Activated naive CD4-positive, alpha-beta T cell treated with anti-CD3 and anti-CD28 coated beads for 36 hours (primary cell): ENCODE results near the gene STAB2. TPM values are rescaled to one million over a fixed set of nuclear protein-coding genes. Genes with fewer than 3 reads are reported as not detected.

Experiments
- CTCF ChIA-PET: fragments of 350-600 bp; sonication (Branson Sonifier 250); formaldehyde crosslinking; loops from one replicate; lab custom pipeline; 2021; ENCODE audit warnings: antibody characterized with exemption; lab: Charles Lee
- DNase-seq: peaks from one replicate; pipeline ENCODE4 v3.0.0-alpha.2; 2020
- H3K27ac Mint-ChIP-seq: one replicate; pipeline ENCODE4 v1.8.0; 2021; ENCODE audit warnings: mild to moderate bottlenecking, mixed read lengths
- H3K27me3 Mint-ChIP-seq: one replicate; pipeline ENCODE4 v1.8.0; 2021; ENCODE audit warnings: low read depth, mixed read lengths
- H3K36me3 Mint-ChIP-seq: one replicate; pipeline ENCODE4 v1.8.0; 2021; ENCODE audit warnings: low read depth, mixed read lengths
- H3K4me1 Mint-ChIP-seq: one replicate; pipeline ENCODE4 v1.8.0; 2021; ENCODE audit warnings: low read depth, mixed read lengths
- H3K4me3 Mint-ChIP-seq: one replicate; pipeline ENCODE4 v1.8.0; 2021; ENCODE audit warnings: mild to moderate bottlenecking, moderate library complexity, mixed read lengths
- H3K9me3 Mint-ChIP-seq: one replicate; pipeline ENCODE4 v1.8.0; 2021; ENCODE audit warnings: mixed read lengths
- intact Hi-C: fragments of 100-400 bp; cut with micrococcal nuclease; formaldehyde crosslinking; loops from one replicate; pipeline ENCODE4 v1.15.1; 2023
- total RNA-seq, 2 experiments: library from RNA; stranded (reverse); gene quantifications; one replicate each; pipeline ENCODE4 v1.2.3, GENCODE V29; 2021

STAB2 gene
- total RNA-seq, 2 experiments from 2014 or later = not detected

GRCh38 chr12:103712216-103712615, 125.1 kb downstream of the STAB2 start:
- CTCF ChIA-PET = interaction anchor here (1.5 kb wide), 1 partner anchor 16 kb away, joined by 3 read pairs; no protein-coding TSS in a partner anchor
- Mint-ChIP-seq H3K4me1 (no peaks in the 10 kb centered on the region), H3K9me3 (no peaks in the 10 kb centered on the region)

GRCh38 chr12:103715494-103715893, 128.4 kb downstream of the STAB2 start:
- no peaks in the 10 kb centered on the region for H3K4me1 Mint-ChIP-seq
- no peak overlapping the region for H3K27ac Mint-ChIP-seq
- no peak for DNase-seq
- intact Hi-C loops = no loop called here
- H3K27me3 Mint-ChIP-seq = peaks cover 4% of the 10 kb centered on the region
- H3K9me3 Mint-ChIP-seq = no peaks in the 10 kb centered on the region
- H3K4me3 Mint-ChIP-seq = no peak overlapping the region
- CTCF ChIA-PET = interaction anchor here (0.7 to 1.4 kb wide), 2 partner anchors 31 to 93 kb away, joined by 3 to 4 read pairs; no protein-coding TSS in a partner anchor
- H3K36me3 Mint-ChIP-seq = no peaks in the 10 kb centered on the region

More at GRCh38 chr12:103712216-103712615, 125.1 kb downstream of the STAB2 start:
- intact Hi-C loops = no loop called here
- H3K36me3 Mint-ChIP-seq = no peaks in the 10 kb centered on the region
- H3K27me3 Mint-ChIP-seq = peaks cover 7% of the 10 kb centered on the region
- no peak for DNase-seq
- no peak overlapping the region for H3K27ac Mint-ChIP-seq
- no peak overlapping the region for H3K4me3 Mint-ChIP-seq

DNA sequence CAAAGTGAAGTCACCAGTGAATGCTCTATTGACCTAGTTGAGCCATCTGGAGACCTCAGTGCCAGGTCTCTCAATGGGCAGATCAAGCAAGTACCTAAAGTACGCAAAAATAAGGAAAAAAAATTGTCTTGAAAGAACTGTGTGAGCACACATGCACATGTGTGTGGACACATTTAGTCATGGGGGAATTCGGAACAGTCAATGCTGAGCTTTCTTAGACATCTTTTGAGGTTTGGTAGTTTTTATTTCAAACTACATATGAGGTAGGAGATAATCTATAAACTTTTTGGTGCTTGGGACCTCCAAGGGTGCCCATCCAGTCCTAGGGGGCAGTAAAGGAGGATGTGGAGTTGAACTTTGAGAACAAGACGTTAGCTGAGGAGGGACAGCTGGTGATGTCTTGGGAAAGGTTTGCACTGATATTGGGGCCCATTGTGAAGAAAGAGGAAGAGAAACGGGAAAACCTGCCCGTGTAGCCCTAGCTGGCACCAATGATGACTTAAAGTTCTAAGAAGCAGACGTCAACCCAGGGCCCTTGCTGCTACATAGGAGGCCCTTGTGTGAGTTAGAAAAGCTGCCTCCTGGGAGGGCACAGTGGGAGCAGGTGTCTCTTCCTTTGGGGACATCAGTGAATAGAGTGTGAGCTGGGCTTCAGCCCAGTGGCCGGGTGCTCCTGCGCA, 129.6 kb downstream of the STAB2 start:
- Mint-ChIP-seq H3K27ac (no peak overlapping the region), H3K9me3 (no peaks in the 10 kb centered on the region), H3K27me3 (peaks cover 4% of the 10 kb centered on the region), H3K4me1 (no peaks in the 10 kb centered on the region), H3K4me3 (no peak overlapping the region), H3K36me3 (no peaks in the 10 kb centered on the region)
- CTCF ChIA-PET = interaction anchor here (1.4 kb wide), 1 partner anchor 94 kb away, joined by 4 read pairs; no protein-coding TSS in a partner anchor
- no peak for DNase-seq
- intact Hi-C loops = no loop called here

- Mint-ChIP-seq H3K27me3 (no peaks in the 10 kb centered on the region), H3K36me3 (no peaks in the 10 kb centered on the region), H3K9me3 (no peaks in the 10 kb centered on the region), H3K27ac (no peak overlapping the region), H3K4me3 (no peak overlapping the region), H3K4me1 (no peaks in the 10 kb centered on the region)
- intact Hi-C loops = no loop called here
- no peak for DNase-seq
- CTCF ChIA-PET = interaction anchor here (0.6 kb wide), 1 partner anchor 521 kb away, joined by 4 read pairs; no protein-coding TSS in a partner anchor
Measured at GRCh38 chr12:103725398-103725797, 138.3 kb downstream of the STAB2 start.

DNA sequence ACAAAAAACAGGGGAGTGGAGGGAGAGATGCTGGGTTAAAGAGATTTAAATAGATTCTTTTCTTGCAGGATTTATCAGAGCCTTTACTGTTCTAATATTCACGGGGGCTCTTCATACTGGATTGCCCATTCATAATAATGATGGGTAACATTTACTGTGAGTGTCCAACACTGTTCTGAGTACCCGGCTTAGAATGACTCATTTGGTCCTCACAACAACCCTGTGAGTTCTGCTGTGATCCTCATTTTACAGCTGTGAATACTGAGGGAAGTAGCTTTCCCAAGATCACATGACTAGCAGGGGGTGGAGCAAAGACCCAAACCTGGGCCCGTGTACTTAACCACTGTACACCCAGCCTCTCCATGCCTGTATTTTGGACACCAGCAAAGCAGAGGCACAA, 140.6 kb downstream of the STAB2 start:
- Mint-ChIP-seq H3K9me3 (peaks cover 4% of the 10 kb centered on the region), H3K27ac (no peak overlapping the region), H3K27me3 (peaks cover 2% of the 10 kb centered on the region), H3K36me3 (no peaks in the 10 kb centered on the region), H3K4me1 (no peaks in the 10 kb centered on the region), H3K4me3 (no peak overlapping the region)
- intact Hi-C loops = no loop called here
- DNase-seq = no peak
- CTCF ChIA-PET = no interaction called here

- Mint-ChIP-seq H3K4me1 (no peaks in the 10 kb centered on the region), H3K27ac (no peak overlapping the region), H3K36me3 (no peaks in the 10 kb centered on the region), H3K27me3 (peaks cover 2% of the 10 kb centered on the region), H3K9me3 (peaks cover 4% of the 10 kb centered on the region), H3K4me3 (no peak overlapping the region)
- no peak for DNase-seq
- intact Hi-C loops = no loop called here
- CTCF ChIA-PET = interaction anchor here (1.3 kb wide), 1 partner anchor 17 kb away, joined by 3 read pairs; no protein-coding TSS in a partner anchor
Measured at GRCh38 chr12:103728323-103728722, 141.2 kb downstream of the STAB2 start.

DNA sequence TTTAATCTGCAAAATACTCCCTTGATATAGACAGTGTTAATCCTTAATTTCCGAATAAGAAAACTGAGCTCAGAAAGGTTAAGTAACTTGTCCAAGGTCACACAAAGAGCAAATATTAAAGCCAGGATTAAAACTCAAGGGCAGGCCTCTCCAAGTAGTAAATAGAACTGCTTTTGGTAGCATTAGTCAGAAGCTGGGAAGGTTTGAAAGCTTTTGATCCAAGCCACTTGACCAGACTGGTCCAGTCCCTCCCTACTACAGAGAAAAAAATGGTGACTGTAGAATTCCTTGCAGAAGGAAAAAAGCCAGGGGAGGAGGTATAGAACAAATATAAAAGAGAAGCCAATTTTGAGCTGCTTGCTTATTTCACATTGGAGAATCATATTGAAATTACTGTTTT, 142.4 kb downstream of the STAB2 start:
- Mint-ChIP-seq H3K9me3 (peaks cover 4% of the 10 kb centered on the region), H3K4me1 (no peaks in the 10 kb centered on the region), H3K27me3 (peaks cover 2% of the 10 kb centered on the region), H3K4me3 (no peak overlapping the region), H3K36me3 (no peaks in the 10 kb centered on the region), H3K27ac (no peak overlapping the region)
- intact Hi-C loops = no loop called here
- CTCF ChIA-PET = no interaction called here
- no peak for DNase-seq

DNA sequence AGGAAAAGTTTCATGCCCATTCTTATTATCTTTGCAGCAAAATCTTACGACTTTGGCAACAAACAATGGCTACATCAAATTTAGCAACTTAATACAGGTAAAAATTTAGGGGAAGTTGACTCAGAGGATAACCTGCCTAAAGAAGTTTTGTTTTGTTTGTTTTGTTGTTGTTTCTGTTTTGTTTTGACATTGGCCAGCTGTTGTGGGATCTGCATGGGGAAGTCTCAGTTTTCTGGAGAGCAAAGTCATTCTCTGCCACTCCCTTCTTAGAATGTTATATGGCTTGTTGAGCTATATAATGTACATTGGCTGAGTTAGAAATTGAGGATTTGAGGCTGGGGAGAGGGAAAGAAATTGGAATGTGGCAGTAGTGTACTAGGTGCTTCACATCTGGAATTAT, 144.5 kb downstream of the STAB2 start:
- no peak for DNase-seq
- CTCF ChIA-PET = no interaction called here
- Mint-ChIP-seq H3K4me1 (no peaks in the 10 kb centered on the region), H3K27me3 (peaks cover 6% of the 10 kb centered on the region), H3K9me3 (peaks cover 4% of the 10 kb centered on the region), H3K4me3 (no peak overlapping the region), H3K36me3 (no peaks in the 10 kb centered on the region), H3K27ac (no peak overlapping the region)
- intact Hi-C loops = no loop called here

DNA sequence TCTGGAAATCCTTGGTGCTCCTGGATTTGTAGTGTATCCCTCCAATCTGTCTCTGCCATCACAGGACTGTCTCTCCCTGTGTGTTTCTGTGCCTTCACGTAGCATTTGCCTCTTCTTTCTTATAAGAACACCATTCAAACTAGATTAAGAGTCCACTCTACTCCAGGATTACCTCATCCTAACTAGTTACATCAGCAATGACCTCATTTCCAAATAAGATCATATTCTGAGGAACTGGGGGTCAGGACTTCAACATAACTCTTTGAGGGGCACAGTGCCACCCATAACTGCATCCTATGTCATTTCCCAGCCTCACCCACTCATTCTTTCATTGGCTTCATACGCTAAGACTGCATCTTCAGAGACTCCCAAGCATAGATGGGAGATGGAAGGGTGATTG, 147.8 kb downstream of the STAB2 start:
- Mint-ChIP-seq H3K27ac (no peak overlapping the region), H3K9me3 (peaks cover 4% of the 10 kb centered on the region), H3K4me1 (no peaks in the 10 kb centered on the region), H3K4me3 (no peak overlapping the region), H3K27me3 (peaks cover 6% of the 10 kb centered on the region), H3K36me3 (no peaks in the 10 kb centered on the region)
- CTCF ChIA-PET = no interaction called here
- no peak for DNase-seq
- intact Hi-C loops = no loop called here

- no peaks in the 10 kb centered on the region for H3K36me3 Mint-ChIP-seq
- H3K27me3 Mint-ChIP-seq = peaks cover 6% of the 10 kb centered on the region
- CTCF ChIA-PET = no interaction called here
- H3K4me1 Mint-ChIP-seq = no peaks in the 10 kb centered on the region
- intact Hi-C loops = no loop called here
- no peak overlapping the region for H3K27ac Mint-ChIP-seq
- no peak overlapping the region for H3K4me3 Mint-ChIP-seq
- peaks cover 4% of the 10 kb centered on the region for H3K9me3 Mint-ChIP-seq
- DNase-seq = no peak
Measured at GRCh38 chr12:103735291-103735690, 148.2 kb downstream of the STAB2 start.

GRCh38 chr12:103736572-103736971, 149.5 kb downstream of the STAB2 start:
- DNase-seq = no peak
- CTCF ChIA-PET = no interaction called here
- Mint-ChIP-seq H3K27me3 (peaks cover 9% of the 10 kb centered on the region), H3K27ac (no peak overlapping the region), H3K36me3 (no peaks in the 10 kb centered on the region), H3K9me3 (peaks cover 3% of the 10 kb centered on the region), H3K4me1 (no peaks in the 10 kb centered on the region), H3K4me3 (no peak overlapping the region)
- intact Hi-C loops = no loop called here

DNA sequence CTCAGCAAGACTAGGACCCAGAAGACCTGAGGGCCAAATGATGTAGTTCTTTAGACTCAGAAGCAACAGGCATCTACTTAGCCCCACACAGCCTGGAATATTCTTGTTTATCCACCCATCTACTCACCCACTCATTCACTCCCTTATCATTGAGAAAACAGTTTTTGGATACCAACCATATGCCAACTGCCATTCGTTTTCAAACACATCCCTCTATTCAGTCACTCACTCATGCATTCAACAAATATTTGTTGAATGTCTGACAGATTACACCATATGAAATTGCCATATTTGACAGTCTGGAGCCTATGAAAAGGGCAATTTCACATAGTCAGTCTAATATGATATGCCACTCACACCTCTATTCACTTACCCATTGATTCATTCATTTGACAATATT, 150.8 kb downstream of the STAB2 start:
- intact Hi-C loops = no loop called here
- no peak for DNase-seq
- no peaks in the 10 kb centered on the region for H3K9me3 Mint-ChIP-seq
- H3K4me3 Mint-ChIP-seq = no peak overlapping the region
- no peaks in the 10 kb centered on the region for H3K36me3 Mint-ChIP-seq
- peaks cover 10% of the 10 kb centered on the region for H3K27me3 Mint-ChIP-seq
- CTCF ChIA-PET = no interaction called here
- H3K4me1 Mint-ChIP-seq = no peaks in the 10 kb centered on the region
- H3K27ac Mint-ChIP-seq = no peak overlapping the region

DNA sequence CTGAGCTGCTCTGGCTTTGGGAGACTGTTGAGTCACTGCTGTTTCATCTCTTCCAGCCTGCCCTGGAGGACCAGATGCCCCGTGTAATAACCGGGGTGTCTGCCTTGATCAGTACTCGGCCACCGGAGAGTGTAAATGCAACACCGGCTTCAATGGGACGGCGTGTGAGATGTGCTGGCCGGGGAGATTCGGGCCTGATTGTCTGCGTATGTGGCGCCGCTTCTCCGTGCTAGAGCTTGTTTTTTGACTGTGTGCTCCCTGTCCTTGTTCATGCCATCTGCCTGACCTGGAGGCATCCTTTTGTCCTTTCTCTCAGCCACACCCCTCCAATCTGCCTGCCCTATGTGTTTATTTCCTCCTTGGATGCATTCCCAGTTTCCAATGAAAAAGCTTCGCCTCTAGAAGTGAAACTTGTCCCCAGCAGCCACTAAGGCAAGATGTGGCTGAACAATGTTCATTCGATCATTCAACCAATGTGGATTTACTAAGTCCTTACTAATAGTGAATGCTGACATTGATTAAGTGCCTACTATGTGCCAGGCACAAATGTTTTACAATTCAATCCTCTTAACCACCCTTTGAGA, 155.4 kb downstream of the STAB2 start:
- Mint-ChIP-seq H3K9me3 (no peaks in the 10 kb centered on the region), H3K27ac (no peak overlapping the region), H3K36me3 (no peaks in the 10 kb centered on the region), H3K4me3 (no peak overlapping the region), H3K27me3 (peaks cover 6% of the 10 kb centered on the region), H3K4me1 (no peaks in the 10 kb centered on the region)
- intact Hi-C loops = no loop called here
- CTCF ChIA-PET = interaction anchor here (0.6 kb wide), 1 partner anchor 287 kb away, joined by 3 read pairs; no protein-coding TSS in a partner anchor
- DNase-seq = no peak
